Mesenteric fat pad (tissue), 1 donor: ENCODE measurements around the gene GALC. TPM values are rescaled to one million over a fixed set of nuclear protein-coding genes. Genes with fewer than 3 reads are reported as not detected.
"Not testable (repeated sequence)": the region's sequence is repeated elsewhere in the genome, so short reads cannot be mapped to it uniquely, and the experiment has no call there.

Experiments used
- DNase-seq: peaks from one replicate; pipeline ENCODE4 v3.0.0-alpha.2; 2020; ENCODE audit warnings: low spot score
- long read RNA-seq: library from polyadenylated mRNA; unstranded; transcript quantifications from one replicate; pipeline ENCODE4 v2.0.0, GENCODE V29; 2020
- total RNA-seq: library from RNA; stranded (reverse); fragmentation: NEBNext Ultra II Directional; extraction: Animal tissue kit (Norgen Biotek cat#: 25700); gene quantifications from one replicate; pipeline ENCODE4 v1.2.1, GENCODE V29; 2021
- donor health status: DM: yes; HTN: yes; CAD: no.

Gene GALC
- 26.8 TPM for total RNA-seq
- long read RNA-seq, partial matches to known transcripts = 6 of 10 reads
- long read RNA-seq, other reads (novel, unspliced or antisense) = 1 of 10 reads

GRCh38 chr14:87992718-87993628 is at the start of gene GALC:
GALC (minus strand) TSS chr14:87993182; CDS start chr14:87993164, 18 bp downstream.
- DNase-seq = peak; percentile 98

DNA sequence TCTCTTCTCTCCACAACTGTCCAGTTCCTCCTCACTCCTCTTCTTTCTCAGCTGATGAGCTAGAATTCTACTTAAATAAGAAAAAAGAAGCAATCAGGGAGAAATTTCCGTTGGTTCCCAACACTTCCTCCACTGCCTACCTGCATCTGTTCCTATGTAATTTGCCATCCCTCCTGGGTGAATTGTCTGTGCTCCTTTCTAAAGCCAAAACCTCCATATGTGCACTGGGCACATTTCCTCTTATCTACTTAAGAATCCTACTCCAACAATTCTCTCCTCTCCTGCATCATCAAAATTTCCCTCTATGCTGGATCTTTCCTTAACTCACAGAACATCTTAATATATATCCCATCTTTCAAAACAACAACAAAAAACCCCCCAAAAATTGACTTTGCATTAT is 47.2 kb upstream of the GALC start:
- no peak for DNase-seq

GRCh38 chr14:88039197-88039596 is 46.2 kb upstream of the GALC start:
- DNase-seq = no peak

GRCh38 chr14:88037325-88037724 is 44.3 kb upstream of the GALC start:
- no peak for DNase-seq

GRCh38 chr14:88036422-88036821 is 43.4 kb upstream of the GALC start:
- no peak for DNase-seq

- DNase-seq = no peak
Measured at GRCh38 chr14:88034076-88034475, 41.1 kb upstream of the GALC start.

DNA sequence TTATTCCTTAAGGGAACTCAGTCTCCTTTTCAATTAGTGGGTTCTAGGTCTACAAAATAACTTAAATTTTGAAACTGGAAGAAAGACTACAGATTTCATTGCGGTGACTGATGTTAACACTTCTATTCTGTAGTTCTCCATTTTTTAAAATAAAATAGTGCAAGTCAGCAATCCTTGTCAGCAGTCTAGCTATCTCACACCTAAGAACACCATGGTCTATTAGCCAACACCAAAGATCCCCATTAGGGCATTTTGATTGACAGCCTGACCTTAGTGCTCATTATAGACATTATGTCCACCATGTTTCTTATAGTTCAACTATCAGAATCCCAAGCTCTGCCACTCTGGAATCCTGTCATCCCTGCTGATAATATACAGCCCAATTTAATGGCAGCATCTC is 39.4 kb upstream of the GALC start:
- DNase-seq = no peak

- DNase-seq = no peak
Measured at GRCh38 chr14:88030892-88031291, 37.9 kb upstream of the GALC start.

GRCh38 chr14:88030079-88030478 is 37.1 kb upstream of the GALC start:
- no peak for DNase-seq

- no peak for DNase-seq
Measured at GRCh38 chr14:88029500-88029899, 36.5 kb upstream of the GALC start.

DNA sequence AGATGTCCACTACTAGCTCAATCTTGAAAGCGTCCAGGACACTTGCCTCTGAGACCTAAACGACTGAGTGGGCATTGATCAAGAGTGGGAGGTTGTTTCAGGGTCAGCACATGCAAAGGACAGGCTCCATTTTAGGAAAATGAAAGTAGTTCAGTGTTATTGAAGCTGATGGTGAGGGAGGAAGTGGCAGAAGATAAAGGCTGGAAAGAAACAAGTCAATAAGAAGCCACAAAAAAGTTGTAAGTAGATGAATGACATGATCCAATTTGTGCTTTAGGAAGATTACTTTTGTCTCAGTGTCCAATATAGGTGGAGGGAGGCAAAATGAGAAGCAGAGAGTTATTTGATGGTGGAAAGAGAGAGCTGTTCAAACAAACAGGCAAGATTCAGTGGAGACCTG is 33.9 kb upstream of the GALC start:
- DNase-seq = no peak

GRCh38 chr14:88025313-88025712 is 32.3 kb upstream of the GALC start:
- no peak for DNase-seq

DNA sequence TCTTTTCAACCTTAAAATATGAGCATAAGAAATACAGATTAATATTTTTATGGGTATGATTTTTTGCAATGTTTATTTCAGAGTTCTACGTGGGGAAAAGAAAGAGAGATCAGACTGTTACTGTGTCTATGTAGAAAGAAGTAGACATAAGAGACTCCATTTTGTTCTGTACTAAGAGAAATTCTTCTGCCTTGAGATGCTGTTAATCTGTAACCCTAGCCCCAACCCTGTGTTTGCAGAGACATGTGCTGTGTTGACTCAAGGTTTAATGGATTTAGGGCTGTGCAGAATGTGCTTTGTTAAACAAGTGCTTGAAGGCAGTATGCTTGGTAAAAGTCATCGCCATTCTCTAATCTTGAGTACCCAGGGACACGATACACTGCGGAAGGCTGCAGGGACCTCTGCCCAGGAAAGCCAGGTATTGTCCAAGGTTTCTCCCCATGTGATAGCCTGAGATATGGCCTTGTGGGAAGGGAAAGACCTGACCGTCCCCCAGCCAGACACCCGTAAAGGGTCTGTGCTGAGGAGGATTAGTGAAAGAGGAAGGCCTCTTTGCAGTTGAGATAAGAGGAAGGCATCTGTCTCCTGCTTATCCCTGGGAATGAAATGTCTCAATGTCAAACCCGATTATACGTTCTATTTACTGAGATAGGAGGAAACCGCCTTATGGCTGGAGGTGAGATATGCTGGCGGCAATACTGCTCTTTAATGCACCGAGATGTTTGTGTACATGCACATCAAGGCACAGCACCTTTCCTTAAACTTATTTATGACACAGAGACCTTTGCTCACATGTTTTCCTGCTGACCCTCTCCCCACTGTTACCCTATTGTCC is 31.5 kb upstream of the GALC start:
- DNase-seq = not testable (repeated sequence)

GRCh38 chr14:88023658-88024187 is 30.7 kb upstream of the GALC start:
- DNase-seq = no peak

DNA sequence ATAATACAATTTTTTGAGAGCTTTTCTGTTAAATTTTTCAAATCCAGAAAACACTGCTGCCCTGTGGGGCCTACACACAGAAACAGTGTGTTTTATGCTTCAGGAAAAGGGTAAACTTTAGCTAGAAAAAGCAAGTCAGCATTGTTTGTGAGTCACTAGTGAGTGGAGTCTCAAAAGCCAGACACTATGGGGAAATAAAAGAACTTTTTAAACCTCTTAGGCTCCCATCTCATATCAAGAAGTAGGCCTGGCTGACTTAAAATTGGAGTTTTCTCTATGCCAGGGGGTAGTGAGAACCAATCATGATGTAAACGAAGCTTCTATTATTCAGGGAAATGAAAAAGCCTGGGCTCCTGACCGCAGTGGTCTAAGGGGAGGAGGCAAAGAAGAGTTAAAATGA is 24.6 kb upstream of the GALC start:
- DNase-seq = no peak

GRCh38 chr14:88016768-88017167 is 23.8 kb upstream of the GALC start:
- DNase-seq = no peak

- DNase-seq = no peak
Measured at GRCh38 chr14:88013750-88014349, 20.9 kb upstream of the GALC start.

GRCh38 chr14:88012495-88012894 is 19.5 kb upstream of the GALC start:
- no peak for DNase-seq

DNA sequence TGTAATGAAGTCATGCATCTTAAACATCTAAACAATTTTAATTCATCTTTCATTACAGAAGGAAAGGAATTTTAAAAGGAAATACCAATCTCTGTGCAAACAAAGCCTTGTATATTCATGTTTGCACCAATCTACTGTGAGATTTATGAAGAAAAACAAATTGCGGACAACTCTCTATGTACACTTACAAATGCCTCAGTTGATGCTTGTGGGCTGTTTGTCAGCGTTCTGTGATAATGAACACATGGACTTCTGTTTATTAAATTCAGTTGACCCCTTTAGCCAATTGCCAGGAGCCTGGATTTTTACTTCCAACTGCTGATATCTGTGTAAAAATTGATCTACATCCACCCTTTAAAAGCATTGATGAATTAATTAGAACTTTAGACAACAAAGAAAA is 17.3 kb upstream of the GALC start:
- no peak for DNase-seq

DNA sequence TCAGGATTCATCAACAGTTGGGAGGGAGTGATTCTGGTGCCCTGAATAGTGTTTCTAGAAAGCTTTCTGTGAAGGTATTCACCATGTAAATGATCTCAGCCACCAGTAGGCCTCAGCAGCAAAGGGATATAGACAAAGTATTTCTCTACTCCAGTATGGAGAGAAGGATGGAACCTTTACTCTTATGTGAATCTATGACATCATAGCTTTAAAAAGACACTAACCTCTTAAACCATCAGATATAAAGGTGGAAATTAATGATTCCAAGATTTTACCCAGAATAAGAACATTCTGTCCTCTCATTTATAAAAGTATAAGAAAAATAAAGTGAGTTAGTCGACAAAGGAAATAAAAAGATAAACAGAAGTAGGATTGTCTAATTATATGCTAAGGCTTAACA is 16.5 kb upstream of the GALC start:
- no peak for DNase-seq

DNA sequence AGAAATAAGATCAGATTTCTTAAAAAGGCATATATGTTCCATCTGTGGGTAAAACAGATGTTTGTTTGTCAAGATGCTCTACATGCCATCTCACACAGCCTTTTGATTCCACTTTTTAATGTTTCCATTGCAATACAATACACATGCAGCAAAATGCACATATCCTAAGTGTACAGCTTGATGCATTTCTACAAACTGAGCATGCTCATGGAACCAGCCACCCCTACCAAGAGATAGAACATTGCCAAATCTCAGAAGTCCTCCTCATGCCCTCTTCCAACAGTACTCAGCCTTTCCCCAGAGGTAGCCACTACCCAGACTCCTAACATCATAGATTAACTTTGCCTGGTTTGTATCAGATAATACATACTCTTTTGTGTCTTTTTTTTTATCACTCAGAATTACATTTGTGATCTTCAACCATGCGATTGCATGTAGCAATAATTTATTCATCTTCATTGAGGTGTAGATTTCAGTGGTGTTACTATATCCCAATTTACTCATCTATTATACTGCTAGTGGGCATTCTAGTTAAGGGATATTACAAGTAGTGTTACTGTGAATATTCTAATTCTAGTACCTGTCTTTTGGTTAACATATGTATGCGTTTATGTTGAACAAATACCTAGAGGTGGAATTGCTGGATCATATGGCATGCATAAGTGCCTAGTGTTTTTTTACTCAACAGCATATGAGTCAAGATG is 15.2 kb upstream of the GALC start:
- DNase-seq = no peak
